Activated CD8-positive, alpha-beta memory T cell treated with anti-CD3 and anti-CD28 coated beads for 36 hours (primary cell): ENCODE data around the gene FIG4. TPM values are rescaled to one million over a fixed set of nuclear protein-coding genes. Genes with fewer than 3 reads are reported as not detected.
"Not testable (repeated sequence)": the region's sequence is repeated elsewhere in the genome, so short reads cannot be mapped to it uniquely, and the experiment has no call there.

Experiments used
- CTCF ChIA-PET: fragments of 350-600 bp; sonication (Branson Sonifier 250); formaldehyde crosslinking; loops from one replicate; lab custom pipeline; 2021; ENCODE audit warnings: antibody characterized with exemption; lab: Charles Lee
- POLR2A ChIA-PET: fragments of 350-600 bp; sonication (Branson Sonifier 250); formaldehyde crosslinking; loops from one replicate; lab custom pipeline; 2021; ENCODE audit warnings: antibody characterized with exemption; lab: Charles Lee
- total RNA-seq, 2 experiments: library from RNA; stranded (reverse); gene quantifications; one replicate each; pipeline ENCODE4 v1.2.3, GENCODE V29; 2021

Gene FIG4
- total RNA-seq, 2 experiments from 2014 or later, result 12.1 to 12.4 TPM

DNA sequence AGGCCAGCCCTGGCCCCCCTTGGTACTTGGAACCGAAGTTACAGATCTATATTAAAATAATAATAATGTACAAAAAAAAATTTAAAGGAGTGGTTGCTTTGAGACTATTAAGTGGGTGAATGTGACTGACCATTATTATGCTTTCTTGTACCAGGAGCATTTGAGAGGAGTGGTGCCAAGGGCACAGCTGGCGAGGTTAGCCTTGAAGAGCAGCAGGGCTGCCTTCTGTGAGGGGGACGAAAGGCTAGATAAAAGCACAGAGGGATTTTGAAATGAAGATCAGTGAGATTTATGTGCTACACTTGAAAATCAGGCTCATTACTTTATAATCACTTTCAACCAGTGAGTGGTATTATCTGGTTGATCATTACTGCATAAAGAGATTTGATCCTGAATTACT lies 48.6 kb downstream of the FIG4 start:
- CTCF ChIA-PET, result no interaction called here

DNA sequence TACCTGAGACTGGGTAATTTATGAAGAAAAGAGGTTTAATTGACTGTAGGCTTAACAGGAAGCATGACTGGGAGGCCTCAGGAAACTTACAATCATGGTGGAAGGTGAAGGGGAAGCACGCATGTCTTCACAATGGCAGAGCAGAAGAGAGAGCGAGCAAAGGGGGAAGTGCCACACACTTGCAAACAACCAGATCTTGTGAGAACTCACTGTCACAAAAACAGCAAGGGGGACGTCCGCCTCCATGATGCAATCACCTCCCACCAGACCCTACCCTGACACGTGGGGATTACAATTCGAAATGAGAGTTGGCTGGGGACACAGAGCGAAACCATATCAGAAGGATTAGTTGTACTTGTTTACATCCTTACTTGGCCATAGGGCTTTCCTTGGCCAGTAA lies 49.7 kb downstream of the FIG4 start:
- POLR2A ChIA-PET, result no interaction called here
- CTCF ChIA-PET, result no interaction called here

More for the DNA sequence above, 48.6 kb downstream of the FIG4 start:
- POLR2A ChIA-PET, result no interaction called here

DNA sequence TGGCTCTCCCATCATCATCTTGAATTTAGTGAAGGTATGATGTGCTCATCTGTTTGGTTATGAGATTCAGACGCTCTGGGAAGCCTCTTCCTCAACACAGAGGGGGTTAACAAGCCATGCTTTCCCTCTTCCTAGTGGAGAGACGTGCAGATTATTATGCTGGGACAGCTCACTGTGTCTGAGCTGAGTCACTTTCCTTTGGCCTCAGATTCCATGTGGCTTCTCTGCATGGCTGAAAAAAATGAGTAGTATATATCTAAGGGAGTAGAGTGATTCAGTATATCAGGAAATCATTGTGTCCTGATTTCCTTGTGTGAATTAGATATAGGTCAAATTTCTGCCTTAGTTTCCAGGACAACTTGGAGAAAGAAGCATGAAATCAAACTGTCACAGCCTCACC lies 52.6 kb downstream of the FIG4 start:
- POLR2A ChIA-PET, result no interaction called here
- CTCF ChIA-PET, result no interaction called here

DNA sequence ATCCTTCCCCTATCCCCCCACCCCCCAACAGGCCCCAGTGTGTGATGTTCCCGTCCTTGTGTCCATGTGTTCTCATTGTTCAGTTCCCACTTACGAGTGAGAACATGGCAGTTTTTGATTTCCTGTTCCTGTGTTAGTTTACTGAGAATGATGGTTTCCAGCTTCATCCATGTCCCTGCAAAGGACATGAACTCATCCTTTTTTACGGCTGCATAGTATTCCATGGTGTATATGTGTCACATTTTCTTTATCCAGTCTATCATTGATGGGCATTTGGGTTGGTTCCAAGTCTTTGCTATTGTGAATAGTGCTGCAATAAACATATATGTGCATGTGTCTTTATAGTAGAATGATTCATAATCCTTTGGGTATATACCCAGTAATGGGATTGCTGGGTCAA lies 53.7 kb downstream of the FIG4 start:
- POLR2A ChIA-PET, CTCF ChIA-PET: not testable (repeated sequence)

DNA sequence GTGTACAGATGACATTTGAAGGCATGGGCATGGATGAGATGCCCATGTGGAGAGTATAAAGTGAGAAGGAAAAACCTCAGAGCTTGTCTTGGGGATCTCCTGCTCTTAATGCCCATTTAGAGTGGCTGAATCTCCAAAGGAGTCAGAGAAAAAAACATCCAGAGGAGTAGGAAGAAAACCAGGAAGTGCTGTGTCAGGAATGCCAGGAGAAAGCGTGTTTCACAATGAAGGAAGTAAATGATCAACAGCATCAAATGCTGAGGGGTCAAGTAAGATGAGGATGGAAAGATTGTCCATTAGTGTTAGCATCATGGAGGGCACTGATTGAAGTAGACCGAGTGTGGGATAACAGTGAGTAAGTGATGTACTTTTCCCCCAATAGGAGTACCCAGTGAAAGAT lies 56.1 kb downstream of the FIG4 start:
- CTCF ChIA-PET, result no interaction called here
- POLR2A ChIA-PET, result no interaction called here

DNA sequence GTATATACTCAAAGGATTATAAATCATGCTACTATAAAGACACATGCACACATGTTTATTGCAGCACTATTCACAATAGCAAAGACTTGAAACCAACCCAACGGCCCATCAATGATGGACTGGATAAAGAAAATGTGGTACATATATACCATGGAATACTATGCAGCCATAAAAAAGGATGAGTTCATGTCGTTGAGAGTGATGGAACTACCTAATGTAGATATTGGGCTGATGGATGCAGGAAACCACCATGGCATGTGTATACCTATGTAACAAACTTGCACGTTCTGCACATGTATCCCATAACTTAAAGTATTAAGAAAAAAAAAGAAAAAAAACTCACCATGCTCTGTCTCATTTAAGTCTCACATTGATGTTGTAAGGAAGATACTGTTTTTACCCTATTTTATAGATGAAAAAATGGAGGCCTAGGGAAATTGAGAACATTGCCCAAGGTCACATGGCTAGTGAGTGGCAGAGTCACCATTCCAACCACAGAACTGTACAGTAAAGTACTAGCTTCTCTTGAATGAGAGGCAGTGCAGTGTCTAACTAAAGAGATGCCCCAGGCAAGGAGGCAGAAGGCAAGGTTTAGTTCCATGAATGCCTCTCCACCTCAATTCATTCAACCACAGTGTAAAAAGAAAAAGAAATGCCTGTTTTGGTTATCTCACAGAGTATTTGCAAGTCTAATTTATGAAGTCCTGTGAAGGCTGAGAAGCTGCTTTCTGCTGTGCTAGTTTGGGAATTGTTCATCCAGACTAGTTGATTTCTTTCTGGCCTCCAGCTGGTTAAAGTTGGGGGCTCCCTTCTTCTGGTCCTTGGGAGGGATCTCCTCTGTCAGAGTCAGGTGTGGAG lies 68.2 kb downstream of the FIG4 start:
- ChIA-PET CTCF (no interaction called here), POLR2A (interaction anchor here (0.6 kb wide), 1 partner anchor 1215 kb away, joined by 5 read pairs; no protein-coding TSS in a partner anchor)

DNA sequence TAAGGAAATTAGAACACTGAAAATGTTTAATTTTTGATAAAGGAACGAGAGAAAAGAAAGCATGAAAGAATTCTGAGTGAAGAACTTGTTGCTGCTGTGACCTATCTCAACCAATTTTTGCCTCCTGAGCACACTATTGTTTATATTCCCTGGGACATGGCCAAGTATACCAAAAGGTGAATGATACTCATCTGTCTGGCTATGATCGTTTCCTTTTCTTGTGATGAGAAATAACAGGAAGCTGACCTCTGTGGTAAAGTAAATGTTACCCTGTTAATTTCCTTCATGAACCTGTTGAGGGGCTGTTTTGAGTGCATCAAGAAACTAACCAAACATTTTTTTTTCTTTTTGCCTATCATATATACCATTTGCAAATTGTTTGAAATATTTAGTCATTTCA lies 69.1 kb downstream of the FIG4 start:
- CTCF ChIA-PET, result no interaction called here

DNA sequence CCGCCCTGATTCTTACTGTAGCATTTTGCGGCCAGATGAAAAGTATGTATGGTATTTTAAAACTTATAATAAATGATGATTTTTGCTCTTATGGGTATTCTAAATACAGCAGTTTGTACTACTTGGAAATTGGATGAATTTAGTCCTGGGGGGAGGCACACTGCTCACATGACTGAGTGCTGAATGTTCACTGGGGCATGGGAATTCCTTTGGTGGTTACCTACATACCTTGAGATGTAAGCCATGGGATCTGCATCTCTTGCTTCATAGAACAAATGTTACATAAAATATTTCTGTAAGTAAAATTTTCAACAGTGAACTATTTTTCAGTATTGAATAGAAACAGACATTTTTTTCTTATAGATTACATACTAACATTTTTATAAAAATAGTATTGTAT lies 71.1 kb downstream of the FIG4 start:
- CTCF ChIA-PET, result no interaction called here
- POLR2A ChIA-PET, result no interaction called here

More for the DNA sequence above, 69.1 kb downstream of the FIG4 start:
- POLR2A ChIA-PET, result no interaction called here

DNA sequence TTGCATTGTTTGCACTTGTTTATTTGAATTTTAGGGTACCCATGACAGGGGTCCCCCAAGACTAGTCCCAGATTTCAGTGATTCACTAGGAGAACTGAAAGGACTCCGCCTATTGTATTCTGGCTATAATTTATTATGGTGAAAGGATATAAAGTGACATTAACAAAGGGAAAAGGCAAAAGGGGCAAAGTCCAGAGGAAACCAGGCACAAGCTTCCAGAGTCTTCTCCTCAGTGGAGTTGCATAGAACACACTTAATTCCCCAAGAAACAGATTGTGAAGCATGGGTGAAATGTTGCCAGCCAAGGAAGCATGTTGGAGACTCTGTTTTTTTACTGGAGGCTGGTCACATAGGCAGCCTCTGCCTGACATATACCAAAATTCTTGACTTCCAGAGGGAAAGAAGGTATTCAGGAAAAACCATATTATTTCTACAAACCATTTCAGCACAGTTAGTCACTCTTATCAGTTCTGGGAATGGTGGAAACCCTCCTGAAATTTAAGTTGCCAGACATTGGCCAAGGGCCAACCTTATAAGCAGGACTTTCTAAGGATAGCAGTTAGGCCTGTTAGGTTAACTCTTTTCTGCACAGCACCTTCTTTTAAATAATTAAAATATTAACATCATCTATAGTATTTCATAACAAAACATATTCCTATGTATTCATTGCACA lies 71.8 kb downstream of the FIG4 start:
- ChIA-PET POLR2A (no interaction called here), CTCF (interaction anchor here (1.5 kb wide), 1 partner anchor 277 kb away, joined by 4 read pairs; no protein-coding TSS in a partner anchor)

DNA sequence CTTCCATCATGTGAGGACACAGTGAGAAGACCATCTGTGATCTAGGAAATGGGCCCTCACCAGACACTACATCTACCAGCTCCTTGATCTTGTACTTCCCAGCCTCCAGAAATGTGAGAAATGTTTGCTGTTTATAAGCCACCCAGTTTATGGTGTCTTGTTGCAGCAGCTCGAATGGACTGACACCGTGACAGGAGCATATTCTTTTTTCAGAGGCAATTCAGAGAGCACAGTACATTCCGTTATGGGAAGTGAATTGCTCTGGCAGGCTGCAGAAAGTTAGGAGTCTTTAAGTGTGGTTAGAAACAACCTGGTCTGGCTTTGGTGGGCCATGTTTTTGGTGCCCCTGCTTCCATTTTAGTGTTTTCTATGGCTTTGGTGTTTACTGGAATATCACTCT lies 75.1 kb downstream of the FIG4 start:
- POLR2A ChIA-PET, result no interaction called here

DNA sequence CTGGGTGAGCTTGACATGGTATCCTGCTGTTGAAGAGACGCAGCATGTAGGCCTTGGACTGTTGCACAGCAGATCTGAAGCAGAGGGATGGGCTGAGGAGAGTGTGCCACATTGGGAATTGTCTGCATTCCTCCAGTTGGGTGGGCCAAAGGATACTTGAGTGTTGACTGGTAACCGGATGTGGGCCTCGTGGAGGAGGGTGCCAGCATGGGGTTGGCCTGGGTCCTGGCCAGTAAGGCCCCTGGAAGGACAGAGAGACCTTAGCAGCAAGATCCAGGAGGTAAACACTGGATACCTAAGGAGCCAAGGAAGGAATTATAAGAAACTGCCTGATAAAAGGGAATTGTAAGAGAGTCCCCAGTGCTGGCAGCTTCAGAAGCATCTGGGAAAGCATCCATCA lies 76.9 kb downstream of the FIG4 start:
- ChIA-PET CTCF (no interaction called here), POLR2A (no interaction called here)

More for the DNA sequence above, 75.1 kb downstream of the FIG4 start:
- CTCF ChIA-PET, result no interaction called here

DNA sequence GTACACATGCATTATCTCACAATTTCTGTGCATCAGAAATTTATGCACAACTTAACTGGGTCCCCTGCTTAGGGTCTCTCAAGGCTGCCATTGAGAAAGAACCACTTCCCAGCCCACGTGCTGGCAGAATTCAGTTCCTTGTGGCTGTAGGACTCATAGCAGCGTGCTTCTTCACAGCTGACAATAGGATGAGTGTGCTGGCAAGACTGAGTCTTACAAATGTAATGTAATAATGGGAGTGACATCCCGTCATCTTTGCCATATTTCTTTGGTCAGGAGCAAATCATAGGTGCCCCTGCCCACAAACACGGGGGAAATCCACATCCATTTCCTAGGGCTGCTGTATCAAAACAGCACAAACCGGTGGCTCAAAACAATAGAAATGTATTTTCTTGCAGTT lies 77.4 kb downstream of the FIG4 start:
- POLR2A ChIA-PET, result no interaction called here
- CTCF ChIA-PET, result no interaction called here

DNA sequence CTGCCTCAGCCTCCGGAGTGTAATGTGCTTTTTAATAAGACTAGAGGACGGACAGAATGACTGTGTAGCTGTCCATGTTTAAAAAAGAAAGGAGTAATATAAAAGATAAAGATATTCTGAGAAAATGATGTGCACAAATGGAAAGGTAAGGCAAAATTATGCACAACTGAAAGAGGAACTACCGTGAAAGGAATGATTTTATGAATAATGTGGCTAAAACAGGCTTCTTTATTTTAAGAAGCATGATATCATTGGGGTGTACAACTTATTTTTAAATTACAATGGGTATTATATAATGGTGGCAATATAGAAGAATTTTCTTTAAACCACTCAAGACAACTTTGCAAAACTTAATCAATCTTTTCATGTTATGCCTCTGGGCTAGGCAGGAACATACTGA lies 78.1 kb downstream of the FIG4 start:
- ChIA-PET CTCF (no interaction called here), POLR2A (no interaction called here)

DNA sequence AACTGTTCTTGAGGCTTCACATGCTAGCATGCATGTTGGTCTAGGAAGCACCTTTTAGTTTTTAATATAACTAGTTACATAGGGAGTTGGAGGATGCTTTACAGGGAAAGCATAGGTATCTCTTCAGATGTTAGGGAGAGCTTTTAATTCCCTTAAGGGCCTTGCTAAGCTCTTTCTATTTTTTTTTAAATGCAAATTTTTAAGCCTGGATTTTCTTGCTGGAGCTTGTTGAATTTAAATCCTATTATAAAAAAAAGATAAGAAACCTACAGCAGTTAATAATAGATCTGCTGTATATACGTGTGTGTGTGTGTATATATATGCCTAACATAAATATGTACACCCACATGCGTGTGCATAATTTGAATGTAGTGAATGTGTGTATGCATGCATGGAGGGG lies 79.0 kb downstream of the FIG4 start:
- ChIA-PET POLR2A (no interaction called here), CTCF (no interaction called here)

DNA sequence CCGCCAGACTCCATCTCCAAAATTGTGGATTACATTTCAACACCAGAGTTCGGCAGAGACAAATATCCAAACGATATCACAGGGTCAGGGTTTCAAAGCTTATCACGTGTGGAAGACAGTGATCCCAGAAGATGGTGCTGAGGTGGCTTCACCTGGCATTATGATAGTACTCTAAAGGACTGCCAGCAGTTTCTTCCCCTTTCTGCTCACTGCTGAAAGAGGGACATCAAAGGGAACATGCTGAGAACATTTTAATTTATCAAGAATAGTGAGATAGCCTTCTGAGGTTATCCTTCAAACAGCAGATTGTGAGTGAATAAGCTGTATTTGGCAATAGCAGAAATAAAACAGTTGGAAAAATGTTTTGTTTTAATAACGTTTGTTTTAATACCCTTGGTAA lies 79.7 kb downstream of the FIG4 start:
- POLR2A ChIA-PET, result no interaction called here
- CTCF ChIA-PET, result no interaction called here

DNA sequence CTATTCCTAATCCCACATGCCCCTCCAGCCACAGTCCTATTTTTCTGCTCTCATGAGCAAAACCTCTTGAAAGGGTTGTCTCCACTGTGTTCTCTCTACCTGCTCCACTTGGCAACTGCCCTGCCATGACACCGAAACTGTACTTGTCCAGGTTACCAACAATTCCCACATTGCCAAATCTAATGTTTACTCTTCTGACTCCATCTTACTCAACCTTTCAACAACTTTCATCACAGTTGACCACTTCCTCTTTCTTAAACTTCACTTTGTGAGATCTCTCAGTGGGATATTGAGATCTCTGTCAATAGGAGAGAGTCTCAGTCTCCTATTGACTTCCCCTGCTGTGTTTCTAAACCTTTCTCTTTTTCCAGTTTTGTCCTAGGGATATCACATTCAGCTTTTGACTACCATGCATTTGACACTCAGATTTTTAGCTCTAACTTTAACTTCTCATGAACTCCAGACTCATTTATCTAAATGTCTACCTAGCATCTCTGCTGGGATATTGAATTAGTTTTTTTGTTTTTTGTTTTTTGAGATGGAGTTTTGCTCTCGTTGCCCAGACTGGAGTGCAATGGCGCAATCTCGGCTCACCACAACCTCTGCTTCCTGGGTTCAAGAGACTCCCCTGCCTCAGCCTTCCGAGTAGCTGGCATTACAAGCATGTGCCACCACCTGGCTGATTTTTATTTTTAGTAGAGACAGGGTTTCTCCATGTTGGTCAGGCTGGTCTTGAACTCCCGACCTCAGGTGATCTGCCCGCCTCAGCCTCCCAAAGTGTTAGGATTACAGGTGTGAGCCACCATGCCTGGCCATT lies 81.1 kb downstream of the FIG4 start:
- CTCF ChIA-PET, POLR2A ChIA-PET: not testable (repeated sequence)

DNA sequence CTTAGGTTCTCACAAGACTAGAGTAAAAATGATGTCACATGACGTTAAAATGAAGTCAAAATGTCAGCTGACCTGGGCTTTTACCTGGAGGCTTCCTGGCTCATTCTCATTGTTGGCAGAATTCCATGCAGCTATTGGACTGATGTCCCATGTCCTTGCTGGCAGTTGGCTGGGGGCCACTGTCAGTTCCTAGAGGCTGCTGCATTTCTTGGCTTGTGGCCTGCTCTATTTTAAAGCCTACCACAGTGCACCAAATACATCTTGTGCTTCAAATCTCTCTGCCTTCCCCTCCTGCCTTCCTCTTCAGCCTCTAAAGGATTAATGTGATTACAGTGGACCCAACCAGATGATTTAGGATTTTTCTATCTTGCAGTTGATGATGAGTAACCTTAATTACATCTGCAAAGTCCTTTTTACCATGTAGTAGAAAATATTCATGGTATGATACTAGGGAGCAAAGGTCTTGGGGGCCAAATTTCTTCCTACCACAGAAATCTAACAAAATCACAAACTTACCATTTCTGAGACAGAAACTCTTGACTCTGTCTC lies 81.9 kb downstream of the FIG4 start:
- CTCF ChIA-PET, result no interaction called here
- POLR2A ChIA-PET, result no interaction called here

DNA sequence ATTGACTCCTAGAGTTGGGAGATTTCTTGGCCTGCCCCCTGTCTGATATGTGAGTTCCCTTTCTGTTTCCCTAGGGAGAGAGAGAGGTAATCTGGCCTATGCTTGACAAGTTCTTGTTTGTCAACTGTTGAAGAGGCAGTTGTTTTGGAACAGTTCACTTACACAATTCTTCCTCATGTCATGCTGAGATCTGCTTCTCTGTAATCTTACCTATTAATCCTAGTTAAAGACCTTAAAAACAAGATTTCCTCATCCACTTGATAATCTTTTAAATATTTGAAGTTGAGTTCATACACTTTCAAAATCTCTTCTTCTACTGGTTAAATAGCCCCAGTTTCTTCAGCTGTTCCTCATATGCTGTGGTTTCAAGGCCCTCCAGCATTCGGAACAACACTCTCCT lies 89.9 kb downstream of the FIG4 start:
- POLR2A ChIA-PET, result no interaction called here
- CTCF ChIA-PET, result no interaction called here

DNA sequence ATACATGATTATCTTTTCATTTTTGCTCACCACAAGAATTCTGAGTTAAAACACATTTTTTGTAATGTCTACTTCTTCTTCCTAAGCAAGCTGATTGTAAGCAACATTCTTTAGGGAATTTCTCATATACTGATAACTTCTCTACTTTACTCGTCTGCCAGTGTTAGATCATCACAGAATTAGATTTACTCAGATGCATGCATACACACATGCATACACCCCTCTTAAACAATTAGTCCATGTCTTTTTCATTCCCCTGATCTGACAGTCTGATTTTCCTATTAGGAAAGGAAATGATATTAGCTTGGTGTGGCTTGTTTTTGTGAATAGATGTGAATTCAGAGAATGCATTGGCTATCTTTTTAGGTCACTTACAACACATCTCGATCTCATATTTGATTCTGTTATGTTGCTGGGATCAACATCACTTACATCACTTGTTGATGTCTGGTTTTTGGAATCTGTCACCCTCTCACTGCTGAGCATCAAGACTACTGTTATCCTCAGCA lies 91.4 kb downstream of the FIG4 start:
- ChIA-PET POLR2A (no interaction called here), CTCF (interaction anchor here (2.2 kb wide), 1 partner anchor 257 kb away, joined by 5 read pairs; no protein-coding TSS in a partner anchor)
